Ovary (tissue), 3 donors: ENCODE data around the gene CYP3A4.
"Not testable (repeated sequence)": the region's sequence is repeated elsewhere in the genome, so short reads cannot be mapped to it uniquely, and the experiment has no call there.

Experiments
- CTCF ChIP-seq, 3 donors: fragments of 450-650 bp in 2 of 3; fragments of 200-600 bp in 1 of 3; IDR thresholded peaks; one replicate each; pipeline versions ENCODE4 v1.5.1 to v1.8.0; 2016 to 2022; ENCODE audit warnings: antibody characterized with exemption in 3 of 3, mild to moderate bottlenecking in 1 of 3
- EP300 ChIP-seq: sonication (generic); formaldehyde crosslinking; IDR thresholded peaks from one replicate; pipeline ENCODE4 v1.6.1; 2017; ENCODE audit warnings: antibody characterized with exemption
- POLR2A ChIP-seq: fragments of 450-650 bp; IDR thresholded peaks from one replicate; pipeline ENCODE4 v1.6.1; 2017; ENCODE audit warnings: antibody characterized with exemption, mild to moderate bottlenecking, moderate library complexity
- donor health status: DM: no; HTN: no; CAD: no.

- not testable (repeated sequence) for TF ChIP-seq CTCF (IDR thresholded peaks at IDR 0.05); POLR2A; EP300
Measured at GRCh38 chr7:99801407-99801806, 17.4 kb upstream of the CYP3A4 start.
